Measurements from ENCODE around the gene TUBB1.
A peak's percentile ranks its signal among the peaks of the same experiment; 100 is the strongest.

The TUBB1 gene

DNA sequence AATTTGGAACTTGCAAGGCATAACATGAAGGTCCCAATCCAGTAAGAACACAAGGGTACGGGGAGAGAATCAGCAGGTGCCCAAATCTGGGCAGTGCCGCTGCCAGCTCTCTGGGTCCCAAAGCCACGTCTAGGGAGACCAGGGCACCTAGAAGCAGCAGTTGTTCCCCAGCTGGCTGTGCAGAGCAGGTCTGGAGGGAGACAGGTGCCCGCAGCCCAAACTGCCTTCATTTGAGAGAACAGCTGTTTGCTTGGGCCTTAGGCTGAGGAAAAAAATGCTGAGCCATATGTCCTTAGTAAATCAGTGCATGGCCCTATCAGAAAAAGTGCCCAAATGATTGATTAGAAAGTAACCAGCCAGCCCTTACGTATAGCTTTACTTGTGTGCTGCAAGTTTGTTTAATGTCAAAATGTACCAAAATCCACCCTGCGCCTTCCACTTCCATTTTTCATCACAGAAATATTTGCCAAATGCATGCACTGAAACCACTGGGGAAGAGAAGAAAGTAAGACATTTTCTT lies 32.5 kb downstream of the TUBB1 start (continued):
- TF ChIP-seq ZNF223 (tag by site-specific recombination; IDR thresholded peaks at IDR 0.05): no peak
- no peak for TF ChIP-seq ZNF645 (tag by site-specific recombination; IDR thresholded peaks at IDR 0.05)
- TF ChIP-seq, protein P1, sequence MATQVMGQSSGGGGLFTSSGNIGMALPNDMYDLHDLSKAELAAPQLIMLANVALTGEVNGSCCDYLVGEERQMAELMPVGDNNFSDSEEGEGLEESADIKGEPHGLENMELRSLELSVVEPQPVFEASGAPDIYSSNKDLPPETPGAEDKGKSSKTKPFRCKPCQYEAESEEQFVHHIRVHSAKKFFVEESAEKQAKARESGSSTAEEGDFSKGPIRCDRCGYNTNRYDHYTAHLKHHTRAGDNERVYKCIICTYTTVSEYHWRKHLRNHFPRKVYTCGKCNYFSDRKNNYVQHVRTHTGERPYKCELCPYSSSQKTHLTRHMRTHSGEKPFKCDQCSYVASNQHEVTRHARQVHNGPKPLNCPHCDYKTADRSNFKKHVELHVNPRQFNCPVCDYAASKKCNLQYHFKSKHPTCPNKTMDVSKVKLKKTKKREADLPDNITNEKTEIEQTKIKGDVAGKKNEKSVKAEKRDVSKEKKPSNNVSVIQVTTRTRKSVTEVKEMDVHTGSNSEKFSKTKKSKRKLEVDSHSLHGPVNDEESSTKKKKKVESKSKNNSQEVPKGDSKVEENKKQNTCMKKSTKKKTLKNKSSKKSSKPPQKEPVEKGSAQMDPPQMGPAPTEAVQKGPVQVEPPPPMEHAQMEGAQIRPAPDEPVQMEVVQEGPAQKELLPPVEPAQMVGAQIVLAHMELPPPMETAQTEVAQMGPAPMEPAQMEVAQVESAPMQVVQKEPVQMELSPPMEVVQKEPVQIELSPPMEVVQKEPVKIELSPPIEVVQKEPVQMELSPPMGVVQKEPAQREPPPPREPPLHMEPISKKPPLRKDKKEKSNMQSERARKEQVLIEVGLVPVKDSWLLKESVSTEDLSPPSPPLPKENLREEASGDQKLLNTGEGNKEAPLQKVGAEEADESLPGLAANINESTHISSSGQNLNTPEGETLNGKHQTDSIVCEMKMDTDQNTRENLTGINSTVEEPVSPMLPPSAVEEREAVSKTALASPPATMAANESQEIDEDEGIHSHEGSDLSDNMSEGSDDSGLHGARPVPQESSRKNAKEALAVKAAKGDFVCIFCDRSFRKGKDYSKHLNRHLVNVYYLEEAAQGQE (tag by site-specific recombination; IDR thresholded peaks at IDR 0.05): no peak
- no peak for TF ChIP-seq ZNF24 (tag by site-specific recombination; IDR thresholded peaks at IDR 0.05)

DNA sequence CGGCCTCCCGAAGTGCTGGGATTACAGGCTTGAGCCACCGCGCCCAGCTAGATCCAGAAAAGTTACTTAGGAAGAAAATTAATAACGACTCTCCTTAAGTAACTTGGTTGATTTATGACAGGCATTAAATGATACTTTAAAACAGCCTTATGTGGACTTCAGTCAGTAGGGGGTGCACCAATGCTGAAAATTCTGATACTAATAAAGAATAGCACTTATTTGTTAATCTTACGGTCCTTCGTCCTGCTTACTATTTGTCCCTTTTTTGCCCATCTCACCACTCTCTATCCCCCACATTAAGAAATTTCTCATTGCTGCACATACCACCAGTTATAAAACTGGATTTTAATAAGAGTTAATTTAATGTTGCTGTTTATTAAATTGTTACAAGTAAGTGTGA lies 36.1 kb downstream of the TUBB1 start:
- Histone ChIP-seq H3K4me3 (ENCODE audit: low read depth, low read length) (no peak overlapping the region), H3K36me3 (ENCODE audit: control insufficient read depth in 2 of 2, insufficient read depth in 1 of 2, low read length in 2 of 2) (no peaks in the 10 kb centered on the region), H3K27ac (ENCODE audit: extremely low read depth, low read depth, low read length) (no peak overlapping the region), H3K9me3 (ENCODE audit: control insufficient read depth, insufficient read depth, low read depth, low read length) (no peaks in the 10 kb centered on the region), H3K4me1 (ENCODE audit: control insufficient read depth, insufficient read depth, low read length) (no peaks in the 10 kb centered on the region)
- CTCF ChIA-PET: no interaction called here
- POLR2A ChIA-PET: no interaction called here
- TF ChIP-seq YY2 (tag by site-specific recombination; IDR thresholded peaks at IDR 0.05) (no peak), ZNF558 (tag by site-specific recombination; IDR thresholded peaks at IDR 0.05) (no peak), ZNF341 (tag by site-specific recombination; IDR thresholded peaks at IDR 0.05; ENCODE audit: low read depth) (no peak), ZNF654 (tag by site-specific recombination; IDR thresholded peaks at IDR 0.05; ENCODE audit: low read depth) (peak; percentile 7; the same call in 1 of the 2 replicates)

DNA sequence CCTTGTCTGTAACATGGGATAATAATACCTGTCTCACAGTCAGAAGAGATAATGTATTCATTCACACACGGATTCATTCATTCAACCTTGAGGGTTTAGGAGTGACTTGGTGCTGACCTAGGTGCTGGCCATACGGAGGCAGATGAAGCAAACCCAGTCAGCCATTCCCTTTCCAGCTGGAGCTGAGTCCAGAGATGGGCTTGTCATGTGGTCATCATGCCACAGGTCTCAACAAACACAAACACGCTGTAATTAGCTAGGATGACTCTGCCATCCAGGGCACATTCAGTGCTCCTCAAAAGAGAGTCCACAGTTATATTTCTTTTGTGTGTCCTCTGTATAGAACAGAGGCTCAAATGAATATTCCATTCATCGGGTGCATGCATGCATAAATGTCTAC lies 42.9 kb downstream of the TUBB1 start:
- ChIA-PET CTCF (interaction anchor here (0.6 to 1.3 kb wide), 2 partner anchors 26 to 342 kb away, joined by 3 to 7 read pairs; no protein-coding TSS in a partner anchor), POLR2A (no interaction called here)

More for the DNA sequence above, 42.9 kb downstream of the TUBB1 start:
- H3K36me3 ChIP-seq (ENCODE audit: control insufficient read depth in 2 of 2, insufficient read depth in 1 of 2, low read length in 2 of 2): no peaks in the 10 kb centered on the region
- H3K27ac ChIP-seq (ENCODE audit: extremely low read depth, low read depth, low read length): no peak overlapping the region
- TF ChIP-seq SP7 (tag by site-specific recombination; IDR thresholded peaks at IDR 0.05) (no peak), SP3 (tag by site-specific recombination; IDR thresholded peaks at IDR 0.05) (no peak), ZNF302 (tag by site-specific recombination; IDR thresholded peaks at IDR 0.05; ENCODE audit: low read depth) (no peak)
- TF ChIP-seq, protein P1 (tag by site-specific recombination; IDR thresholded peaks at IDR 0.05): peak; percentile 79
- H3K4me1 ChIP-seq (ENCODE audit: control insufficient read depth, insufficient read depth, low read length): peaks cover 11% of the 10 kb centered on the region; the same call in 1 of the 2 replicates
- no peak overlapping the region for H3K4me3 ChIP-seq (ENCODE audit: low read depth, low read length)
- no peaks in the 10 kb centered on the region for H3K9me3 ChIP-seq (ENCODE audit: control insufficient read depth, insufficient read depth, low read depth, low read length)
